GM19438 (cell line): ENCODE data around the gene CD70.
"Not testable (repeated sequence)": the region's sequence is repeated elsewhere in the genome, so short reads cannot be mapped to it uniquely, and the experiment has no call there.

Source experiments
- ATAC-seq: cut with Tn5 transposase; IDR thresholded peaks from one replicate; pipeline ENCODE4 v1.9.1; 2021; ENCODE audit warnings: low read depth; ENCODE audit not compliant: unreplicated experiment

The CD70 gene, protein sequence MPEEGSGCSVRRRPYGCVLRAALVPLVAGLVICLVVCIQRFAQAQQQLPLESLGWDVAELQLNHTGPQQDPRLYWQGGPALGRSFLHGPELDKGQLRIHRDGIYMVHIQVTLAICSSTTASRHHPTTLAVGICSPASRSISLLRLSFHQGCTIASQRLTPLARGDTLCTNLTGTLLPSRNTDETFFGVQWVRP

GRCh38 chr19:6590827-6591319, at the start of gene CD70:
CD70 (minus strand) TSS chr19:6591150; CDS start chr19:6591002, 148 bp downstream.
- ATAC-seq, result peak; percentile 46

- not testable (repeated sequence) for ATAC-seq
Observed at GRCh38 chr19:6640333-6640732, 49.4 kb upstream of the CD70 start.

GRCh38 chr19:6639439-6639838, 48.5 kb upstream of the CD70 start:
- ATAC-seq, result no peak

GRCh38 chr19:6633456-6633813, 42.5 kb upstream of the CD70 start:
- not testable (repeated sequence) for ATAC-seq

DNA sequence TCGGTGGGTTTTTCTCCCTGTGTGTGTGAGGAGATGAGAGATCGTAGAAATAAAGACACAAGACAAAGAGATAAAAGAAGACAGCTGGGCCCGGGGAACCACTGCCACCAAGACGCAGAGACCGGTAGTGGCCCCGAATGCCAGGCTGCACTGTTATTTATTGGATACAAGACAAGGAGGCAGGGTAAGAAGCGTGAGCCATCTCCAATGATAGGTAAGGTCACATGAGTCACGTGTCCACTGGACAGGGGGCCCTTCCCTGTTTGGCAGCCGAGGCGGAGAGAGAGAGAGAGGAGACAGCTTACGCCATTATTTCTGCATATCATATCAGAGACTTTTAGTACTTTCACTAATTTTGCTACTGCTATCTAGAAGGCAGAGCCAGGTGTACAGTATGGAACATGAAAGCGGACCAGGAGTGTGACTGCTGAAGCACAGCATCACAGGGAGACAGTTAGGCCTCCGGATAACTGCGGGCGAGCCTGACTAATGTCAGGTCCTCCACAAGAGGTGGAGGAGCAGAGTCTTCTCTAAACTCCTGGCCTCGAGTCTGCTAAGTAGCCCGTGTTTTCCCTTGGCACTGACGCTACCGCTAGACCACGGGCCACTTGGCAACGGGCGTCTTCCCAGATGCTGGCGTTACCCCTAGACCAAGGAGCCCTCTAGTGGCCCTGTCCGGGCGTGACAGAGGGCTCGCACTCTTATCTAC, 42.0 kb upstream of the CD70 start:
- ATAC-seq, result not testable (repeated sequence)

GRCh38 chr19:6632002-6632621, 41.2 kb upstream of the CD70 start:
- ATAC-seq, result no peak

DNA sequence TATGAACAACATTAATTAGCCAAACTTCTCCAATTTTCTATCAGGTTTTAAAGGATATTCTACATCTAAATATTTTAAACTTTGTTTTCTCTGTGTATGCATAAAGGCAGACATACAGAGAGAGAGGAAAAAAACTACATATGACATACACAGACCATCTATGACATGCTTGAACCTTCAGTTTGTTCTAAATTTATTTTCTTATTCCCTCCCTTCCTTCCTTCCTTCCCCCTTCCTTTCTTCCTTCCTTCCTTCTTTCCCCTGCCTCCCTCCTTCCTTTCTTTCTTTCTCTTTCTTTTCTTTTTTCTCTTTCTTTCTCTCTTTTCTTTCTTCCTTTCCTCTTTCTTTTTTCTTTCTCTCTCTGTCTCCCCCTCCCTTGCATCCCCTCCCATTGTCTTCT, 35.8 kb upstream of the CD70 start:
- ATAC-seq, result no peak

DNA sequence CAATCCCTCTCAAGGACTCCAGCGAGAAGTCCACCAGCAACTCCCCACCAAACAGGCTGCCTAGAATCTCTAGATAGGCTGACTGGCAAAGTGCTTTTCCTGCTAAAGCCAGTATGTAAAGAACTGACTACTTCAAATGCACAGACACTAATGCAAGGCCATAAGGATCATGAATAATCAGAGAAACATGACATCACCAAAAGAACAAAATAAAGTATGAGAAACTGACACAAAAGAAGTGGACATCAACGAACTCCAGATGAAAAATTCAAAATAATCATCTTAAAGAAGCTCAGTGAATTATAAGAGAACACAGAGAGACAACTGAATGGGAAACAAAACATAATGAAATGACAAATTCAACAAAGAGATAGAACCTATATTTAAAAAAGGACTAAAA, 26.4 kb upstream of the CD70 start:
- no peak for ATAC-seq

GRCh38 chr19:6616011-6616410, 25.1 kb upstream of the CD70 start:
- ATAC-seq, result no peak

DNA sequence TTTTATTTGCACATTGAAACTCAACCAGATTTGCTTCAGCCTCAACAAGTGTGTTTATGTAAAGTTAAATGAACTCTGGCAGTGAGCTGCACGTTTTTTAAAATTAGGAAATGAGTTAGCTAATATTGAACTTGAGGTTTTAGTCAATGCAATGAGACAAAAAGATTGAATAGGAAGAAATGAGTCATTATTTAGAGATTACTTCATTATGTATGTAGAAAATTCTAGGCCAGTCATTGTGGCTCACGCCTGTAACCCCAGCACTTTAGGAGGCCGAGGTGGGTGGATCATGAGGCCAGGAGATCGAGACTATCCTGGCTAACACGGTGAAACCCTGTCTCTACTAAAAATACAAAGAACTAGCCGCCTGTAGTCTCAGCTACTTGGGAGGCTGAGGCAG, 22.8 kb upstream of the CD70 start:
- ATAC-seq, result no peak

- no peak for ATAC-seq
Observed at GRCh38 chr19:6610934-6611852, 20.2 kb upstream of the CD70 start.

GRCh38 chr19:6608940-6609339, 18.0 kb upstream of the CD70 start:
- ATAC-seq, result no peak

DNA sequence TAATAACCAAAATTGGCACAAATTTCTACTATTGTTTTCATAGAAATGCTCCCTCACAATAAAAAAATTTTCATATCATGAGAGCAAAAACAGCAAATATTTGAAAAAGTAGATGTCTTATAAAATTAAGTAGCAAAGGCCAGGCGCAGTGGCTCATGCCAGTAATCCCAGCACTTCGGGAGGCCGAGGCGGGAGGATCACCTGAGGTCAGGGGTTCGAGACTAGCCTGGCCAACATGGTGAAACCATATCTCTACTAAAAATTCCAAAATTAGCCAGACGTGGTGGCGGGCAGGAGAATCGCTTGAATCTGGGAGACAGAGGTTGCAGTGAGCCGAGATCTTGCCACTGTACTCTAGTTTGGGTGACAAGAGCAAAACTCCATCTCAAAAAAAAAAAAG, 17.2 kb upstream of the CD70 start:
- not testable (repeated sequence) for ATAC-seq

- not testable (repeated sequence) for ATAC-seq
Observed at GRCh38 chr19:6606276-6607070, 15.5 kb upstream of the CD70 start.

- no peak for ATAC-seq
Observed at GRCh38 chr19:6604906-6605305, 14.0 kb upstream of the CD70 start.

- no peak for ATAC-seq
Observed at GRCh38 chr19:6602729-6603114, 11.8 kb upstream of the CD70 start.

DNA sequence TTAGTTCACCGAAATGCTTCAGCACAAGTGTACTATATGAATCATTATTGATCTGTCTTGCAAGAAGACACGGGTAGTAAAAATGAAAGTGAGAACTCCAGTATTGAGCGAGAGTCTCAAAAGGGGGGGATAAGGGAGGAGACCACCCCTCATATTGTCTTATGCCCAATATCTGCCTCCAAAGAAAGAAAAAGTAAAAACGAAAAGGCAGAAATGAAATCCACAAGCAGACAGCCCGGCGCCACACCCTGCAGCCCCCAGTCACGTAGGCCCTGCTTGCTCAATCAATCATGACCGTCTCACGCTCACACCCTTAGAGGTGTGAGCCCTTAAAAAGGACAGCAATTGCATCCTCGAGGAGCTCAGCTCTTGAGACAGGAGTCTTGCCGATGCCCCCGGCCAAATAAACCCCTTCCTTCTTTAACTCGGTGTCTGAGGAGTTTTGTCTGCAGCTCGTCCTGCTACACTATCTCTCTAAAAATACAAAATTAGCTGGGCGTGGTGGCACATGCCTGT, 10.6 kb upstream of the CD70 start:
- ATAC-seq, result peak; percentile 67

DNA sequence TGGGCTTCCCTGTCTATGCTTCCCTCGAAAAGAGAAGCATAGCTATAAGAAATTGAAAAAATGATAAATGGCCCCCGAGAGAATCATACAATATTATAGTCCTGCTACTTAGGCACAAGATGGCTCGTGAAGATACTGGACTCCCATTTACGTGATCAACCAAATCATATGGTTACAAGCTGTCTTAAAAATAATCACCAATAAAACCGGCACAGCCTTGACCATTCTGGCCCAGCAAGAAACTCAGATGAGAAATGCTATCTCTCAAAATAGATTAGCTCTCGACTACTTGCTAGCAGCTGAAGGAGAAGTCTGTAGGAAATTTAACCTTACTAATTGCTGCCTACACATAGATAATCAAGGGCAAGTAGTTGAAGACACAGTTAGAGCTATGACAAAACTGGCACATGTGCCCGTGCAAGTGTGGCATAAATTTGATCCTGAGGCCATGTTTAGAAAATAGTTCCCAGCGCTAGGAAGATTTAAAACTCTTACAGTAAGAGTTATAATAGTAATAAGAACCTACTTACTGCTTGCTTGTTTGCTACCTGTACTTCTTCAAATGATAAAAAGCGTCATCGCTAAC, 10.1 kb upstream of the CD70 start:
- not testable (repeated sequence) for ATAC-seq

GRCh38 chr19:6599866-6600454, 9.0 kb upstream of the CD70 start:
- no peak for ATAC-seq
